ENCODE data around the gene KLHL29. TPM values are rescaled to one million over a fixed set of nuclear protein-coding genes. Genes with fewer than 3 reads are reported as not detected.

KLHL29 gene
- polyA plus RNA-seq (2013): 6.9 and 7.0 TPM in 2 replicates

GRCh38 chr2:23384551-23385343, at the start of gene KLHL29:
Gene KLHL29, plus strand, starts transcription at chr2:23385179. Its CDS starts 177,018 bp downstream, at chr2:23562197.
- peak within 1 kb of the TSS; percentile 72 for H3K14ac ChIP-seq (ENCODE audit: low read length)
- H3K4me3 ChIP-seq (ENCODE audit: low read depth, low read length): peak within 1 kb of the TSS; percentile 87
- peak; percentile 61 to 83 for DNase-seq
- H2AFZ ChIP-seq (ENCODE audit: insufficient read depth, low read length, poor library complexity): peak within 1 kb of the TSS; percentile 30
- peak within 1 kb of the TSS; percentile 17 for H2BK12ac ChIP-seq (ENCODE audit: low read length)
- H3K23ac ChIP-seq (ENCODE audit: low read length): no peak within 1 kb of the TSS
- WGBS (ENCODE audit: extremely low coverage, insufficient coverage, insufficient read length): no CpG with 5 or more reads among the region's 91 CpGs
- H3K27ac ChIP-seq (ENCODE audit: low read depth, low read length): peak within 1 kb of the TSS; percentile 48
- H4K8ac ChIP-seq (ENCODE audit: low read depth, low read length): peak within 1 kb of the TSS; percentile 63
- H3K36me3 ChIP-seq (ENCODE audit: control insufficient read depth in 1 of 2, insufficient read depth in 2 of 2, low read length in 2 of 2): no peaks in the 10 kb centered on the region
- peaks cover 12 to 26% of the 10 kb centered on the region in 2 experiments for H3K4me1 ChIP-seq (ENCODE audit: control insufficient read depth in 1 of 2, insufficient read depth in 2 of 2, low read length in 2 of 2)
- no peak within 1 kb of the TSS for H2AK5ac ChIP-seq (ENCODE audit: low read length)
- H3K4ac ChIP-seq (ENCODE audit: low read depth, low read length): peak within 1 kb of the TSS; percentile 19
- peaks cover 19% of the 10 kb centered on the region for H3K27me3 ChIP-seq (ENCODE audit: insufficient read depth, low read length)
- no peak within 1 kb of the TSS for H4K12ac ChIP-seq (ENCODE audit: low read depth, low read length)
- peak within 1 kb of the TSS; percentile 67 for H3K9ac ChIP-seq (ENCODE audit: low read length)
- peaks cover 5% of the 10 kb centered on the region for H3K79me2 ChIP-seq (ENCODE audit: control insufficient read depth, insufficient read depth, low read length, poor library complexity)
- H3K4me2 ChIP-seq (ENCODE audit: low read length): peak within 1 kb of the TSS; percentile 96
- peak within 1 kb of the TSS; percentile 76 for H2BK120ac ChIP-seq (ENCODE audit: insufficient read depth, low read length, poor library complexity)
- H4K91ac ChIP-seq (ENCODE audit: low read depth, low read length): peak within 1 kb of the TSS; percentile 72
- H3K79me1 ChIP-seq (ENCODE audit: low read length): peaks cover 6% of the 10 kb centered on the region
- peak within 1 kb of the TSS; percentile 63 for H3K18ac ChIP-seq (ENCODE audit: low read length)
- peak within 1 kb of the TSS; percentile 67 for H2BK5ac ChIP-seq (ENCODE audit: low read depth, low read length, poor library complexity)
- H3K9me3 ChIP-seq (ENCODE audit: insufficient read depth, low read depth, low read length): peaks cover 8% of the 10 kb centered on the region

- no peak overlapping the region for H4K91ac ChIP-seq (ENCODE audit: low read depth, low read length)
- H3K18ac ChIP-seq (ENCODE audit: low read length): no peak overlapping the region
- H3K36me3 ChIP-seq (ENCODE audit: control insufficient read depth in 1 of 2, insufficient read depth in 2 of 2, low read length in 2 of 2): no peaks in the 10 kb centered on the region
- H3K4ac ChIP-seq (ENCODE audit: low read depth, low read length): no peak overlapping the region
- DNase-seq: no peak
- no peak overlapping the region for H4K12ac ChIP-seq (ENCODE audit: low read depth, low read length)
- no peak overlapping the region for H2AFZ ChIP-seq (ENCODE audit: insufficient read depth, low read length, poor library complexity)
- no peak overlapping the region for H2BK12ac ChIP-seq (ENCODE audit: low read length)
- no peak overlapping the region for H2BK5ac ChIP-seq (ENCODE audit: low read depth, low read length, poor library complexity)
- no peak overlapping the region for H2AK5ac ChIP-seq (ENCODE audit: low read length)
- H3K79me2 ChIP-seq (ENCODE audit: control insufficient read depth, insufficient read depth, low read length, poor library complexity): no peaks in the 10 kb centered on the region
- no peak overlapping the region for H3K27ac ChIP-seq (ENCODE audit: low read depth, low read length)
- no peaks in the 10 kb centered on the region for H3K4me1 ChIP-seq (ENCODE audit: control insufficient read depth in 1 of 2, insufficient read depth in 2 of 2, low read length in 2 of 2)
- H3K9me3 ChIP-seq (ENCODE audit: insufficient read depth, low read depth, low read length): peaks cover 3% of the 10 kb centered on the region
- no peak overlapping the region for H3K14ac ChIP-seq (ENCODE audit: low read length)
- no peak overlapping the region for H3K4me3 ChIP-seq (ENCODE audit: low read depth, low read length)
- WGBS (ENCODE audit: extremely low coverage, insufficient coverage, insufficient read length): no CpG with 5 or more reads among the region's 2 CpGs
- no peaks in the 10 kb centered on the region for H3K27me3 ChIP-seq (ENCODE audit: insufficient read depth, low read length)
- no peak overlapping the region for H4K8ac ChIP-seq (ENCODE audit: low read depth, low read length)
- no peak overlapping the region for H3K9ac ChIP-seq (ENCODE audit: low read length)
- no peak overlapping the region for H3K23ac ChIP-seq (ENCODE audit: low read length)
- H3K79me1 ChIP-seq (ENCODE audit: low read length): no peaks in the 10 kb centered on the region
- no peak overlapping the region for H2BK120ac ChIP-seq (ENCODE audit: insufficient read depth, low read length, poor library complexity)
- H3K4me2 ChIP-seq (ENCODE audit: low read length): no peak overlapping the region
Observed at GRCh38 chr2:23335550-23335949, 49.4 kb upstream of the KLHL29 start.

- peaks cover 3% of the 10 kb centered on the region for H3K9me3 ChIP-seq (ENCODE audit: insufficient read depth, low read depth, low read length)
- H3K4me3 ChIP-seq (ENCODE audit: low read depth, low read length): no peak overlapping the region
- H2BK5ac ChIP-seq (ENCODE audit: low read depth, low read length, poor library complexity): no peak overlapping the region
- no peaks in the 10 kb centered on the region for H3K27me3 ChIP-seq (ENCODE audit: insufficient read depth, low read length)
- H3K9ac ChIP-seq (ENCODE audit: low read length): no peak overlapping the region
- no peak overlapping the region for H2BK12ac ChIP-seq (ENCODE audit: low read length)
- no peak overlapping the region for H4K91ac ChIP-seq (ENCODE audit: low read depth, low read length)
- no peak overlapping the region for H4K8ac ChIP-seq (ENCODE audit: low read depth, low read length)
- no peak overlapping the region for H3K4ac ChIP-seq (ENCODE audit: low read depth, low read length)
- H3K23ac ChIP-seq (ENCODE audit: low read length): no peak overlapping the region
- no CpG with 5 or more reads among the region's 3 CpGs for WGBS (ENCODE audit: extremely low coverage, insufficient coverage, insufficient read length)
- H3K4me2 ChIP-seq (ENCODE audit: low read length): no peak overlapping the region
- no peak overlapping the region for H3K27ac ChIP-seq (ENCODE audit: low read depth, low read length)
- no peaks in the 10 kb centered on the region for H3K36me3 ChIP-seq (ENCODE audit: control insufficient read depth in 1 of 2, insufficient read depth in 2 of 2, low read length in 2 of 2)
- H2AFZ ChIP-seq (ENCODE audit: insufficient read depth, low read length, poor library complexity): no peak overlapping the region
- no peak overlapping the region for H4K12ac ChIP-seq (ENCODE audit: low read depth, low read length)
- no peaks in the 10 kb centered on the region for H3K4me1 ChIP-seq (ENCODE audit: control insufficient read depth in 1 of 2, insufficient read depth in 2 of 2, low read length in 2 of 2)
- H3K18ac ChIP-seq (ENCODE audit: low read length): no peak overlapping the region
- no peak for DNase-seq
- H3K14ac ChIP-seq (ENCODE audit: low read length): no peak overlapping the region
- H3K79me2 ChIP-seq (ENCODE audit: control insufficient read depth, insufficient read depth, low read length, poor library complexity): no peaks in the 10 kb centered on the region
- no peak overlapping the region for H2BK120ac ChIP-seq (ENCODE audit: insufficient read depth, low read length, poor library complexity)
- no peak overlapping the region for H2AK5ac ChIP-seq (ENCODE audit: low read length)
- no peaks in the 10 kb centered on the region for H3K79me1 ChIP-seq (ENCODE audit: low read length)
Observed at GRCh38 chr2:23342075-23342474, 42.9 kb upstream of the KLHL29 start.

- no peak for DNase-seq
- Histone ChIP-seq H3K79me2 (ENCODE audit: control insufficient read depth, insufficient read depth, low read length, poor library complexity) (no peaks in the 10 kb centered on the region), H3K23ac (ENCODE audit: low read length) (no peak overlapping the region), H2BK120ac (ENCODE audit: insufficient read depth, low read length, poor library complexity) (no peak overlapping the region), H3K79me1 (ENCODE audit: low read length) (peaks cover 2% of the 10 kb centered on the region), H3K4ac (ENCODE audit: low read depth, low read length) (no peak overlapping the region), H2AFZ (ENCODE audit: insufficient read depth, low read length, poor library complexity) (no peak overlapping the region), H3K27me3 (ENCODE audit: insufficient read depth, low read length) (no peaks in the 10 kb centered on the region), H2BK5ac (ENCODE audit: low read depth, low read length, poor library complexity) (no peak overlapping the region), H2BK12ac (ENCODE audit: low read length) (no peak overlapping the region), H4K8ac (ENCODE audit: low read depth, low read length) (no peak overlapping the region), H3K14ac (ENCODE audit: low read length) (no peak overlapping the region), H3K4me2 (ENCODE audit: low read length) (no peak overlapping the region), H3K18ac (ENCODE audit: low read length) (no peak overlapping the region), H3K4me3 (ENCODE audit: low read depth, low read length) (no peak overlapping the region), H3K4me1 (ENCODE audit: control insufficient read depth in 1 of 2, insufficient read depth in 2 of 2, low read length in 2 of 2) (peaks cover 6 to 7% of the 10 kb centered on the region in 2 experiments), H4K91ac (ENCODE audit: low read depth, low read length) (no peak overlapping the region), H4K12ac (ENCODE audit: low read depth, low read length) (no peak overlapping the region), H3K36me3 (ENCODE audit: control insufficient read depth in 1 of 2, insufficient read depth in 2 of 2, low read length in 2 of 2) (no peaks in the 10 kb centered on the region), H2AK5ac (ENCODE audit: low read length) (no peak overlapping the region), H3K9ac (ENCODE audit: low read length) (no peak overlapping the region), H3K27ac (ENCODE audit: low read depth, low read length) (no peak overlapping the region), H3K9me3 (ENCODE audit: insufficient read depth, low read depth, low read length) (no peaks in the 10 kb centered on the region)
- WGBS (ENCODE audit: extremely low coverage, insufficient coverage, insufficient read length): no CpG with 5 or more reads among the region's 4 CpGs
Observed at GRCh38 chr2:23346029-23346428, 39.0 kb upstream of the KLHL29 start.
